Caco-2 (cell line): ENCODE data around the gene ARL14. TPM values are rescaled to one million over a fixed set of nuclear protein-coding genes. Genes with fewer than 3 reads are reported as not detected.
"Not testable (repeated sequence)": the region's sequence is repeated elsewhere in the genome, so short reads cannot be mapped to it uniquely, and the experiment has no call there.

Experiments
- BruUV-seq: library from RNA; stranded (reverse); fragments of 400-500 nt; replicated peaks from 2 replicates; lab custom pipeline; 2021; lab: Mats Ljungman, UMichigan
- CTCF ChIA-PET: fragments of 300-600 bp; sonication (Branson Sonifier 250); formaldehyde crosslinking; loops from one replicate; lab custom pipeline; 2022; ENCODE audit warnings: antibody characterized with exemption; lab: Charles Lee
- POLR2A ChIA-PET: fragments of 300-600 bp; sonication (Branson Sonifier 250); formaldehyde crosslinking; loops from one replicate; lab custom pipeline; 2022; ENCODE audit warnings: antibody characterized with exemption; lab: Charles Lee
- DNase-seq, 2 experiments: peaks; one replicate each; pipeline versions ENCODE4 v3.0.0 to v3.0.0-alpha.2; 2020 to 2022
- H3K27me3 ChIP-seq: replicated peaks from 2 replicates; pipeline ENCODE4 v1.6.0; 2011; ENCODE audit warnings: low read length; ENCODE audit not compliant: control insufficient read depth, insufficient read depth
- H3K36me3 ChIP-seq: 2 replicates; pipeline ENCODE4 v1.5.1; 2011; ENCODE audit warnings: low read length; ENCODE audit not compliant: control insufficient read depth, insufficient read depth
- H3K4me1 ChIP-seq: fragments of 250-450 bp; sonication (Bioruptor Pico); 2 replicates; pipeline ENCODE4 v1.5.1; 2020; ENCODE audit warnings: mild to moderate bottlenecking
- H3K4me3 ChIP-seq: 2 replicates; pipeline ENCODE4 v1.5.1; 2011; ENCODE audit warnings: low read depth, mild to moderate bottlenecking, control low read depth, low read length
- H3K9me3 ChIP-seq: fragments of 250-450 bp; sonication (Bioruptor Pico); 2 replicates; pipeline ENCODE4 v1.5.1; 2020; ENCODE audit warnings: mild to moderate bottlenecking, moderate library complexity
- H3K27ac Mint-ChIP-seq: one replicate; pipeline ENCODE4 v1.8.0; 2022; ENCODE audit warnings: mixed read lengths; ENCODE audit not compliant: unreplicated experiment
- H3K27me3 Mint-ChIP-seq: one replicate; pipeline ENCODE4 v1.8.0; 2022; ENCODE audit warnings: mixed read lengths; ENCODE audit not compliant: insufficient read depth, unreplicated experiment
- H3K36me3 Mint-ChIP-seq: one replicate; pipeline ENCODE4 v1.8.0; 2022; ENCODE audit warnings: mild to moderate bottlenecking, mixed read lengths; ENCODE audit not compliant: insufficient read depth, unreplicated experiment
- H3K4me1 Mint-ChIP-seq: one replicate; pipeline ENCODE4 v1.8.0; 2022; ENCODE audit warnings: low read depth, mixed read lengths; ENCODE audit not compliant: unreplicated experiment
- H3K4me3 Mint-ChIP-seq: one replicate; pipeline ENCODE4 v1.8.0; 2022; ENCODE audit warnings: mild to moderate bottlenecking, moderate library complexity, mixed read lengths; ENCODE audit not compliant: unreplicated experiment
- H3K9me3 Mint-ChIP-seq: one replicate; pipeline ENCODE4 v1.8.0; 2022; ENCODE audit warnings: mixed read lengths; ENCODE audit not compliant: unreplicated experiment
- CTCF ChIP-seq, 2 experiments: fragments of 200-600 bp in 1 of 2; IDR thresholded peaks; 1 replicate in 1 of 2; 2 replicates in 1 of 2; pipeline versions ENCODE4 v1.5.1 to v1.8.0; 2011 to 2022; ENCODE audit warnings: antibody characterized with exemption in 1 of 2, control low read depth in 1 of 2, inconsistent platforms in 1 of 2, low read depth in 1 of 2, low read length in 1 of 2, mild to moderate bottlenecking in 1 of 2, moderate library complexity in 1 of 2; ENCODE audit not compliant: insufficient read depth in 1 of 2, severe bottlenecking in 1 of 2, unreplicated experiment in 1 of 2
- intact Hi-C: fragments of 100-400 bp; cut with micrococcal nuclease; formaldehyde crosslinking; loops from one replicate; pipeline ENCODE4 v1.10.0; 2022; ENCODE audit not compliant: unreplicated experiment
- total RNA-seq: library from RNA; stranded (reverse); gene quantifications from 2 replicates; pipeline ENCODE4 v1.2.3, GENCODE V29; 2022

Gene ARL14
- total RNA-seq, 1 experiment from 2014 or later: 0.84 TPM

- no peak overlapping the region for H3K4me3 ChIP-seq
- H3K4me3 Mint-ChIP-seq: no peak overlapping the region
- CTCF ChIA-PET: no interaction called here
- POLR2A ChIA-PET: no interaction called here
- no peaks in the 10 kb centered on the region for H3K36me3 Mint-ChIP-seq
- H3K9me3 Mint-ChIP-seq: no peaks in the 10 kb centered on the region
- BruUV-seq: no TSS peak
- H3K27me3 Mint-ChIP-seq: peaks cover 12% of the 10 kb centered on the region
- intact Hi-C loops: no loop called here
- no peaks in the 10 kb centered on the region for H3K4me1 Mint-ChIP-seq
- DNase-seq: no peak
- no peaks in the 10 kb centered on the region for H3K27me3 ChIP-seq
- no peak for TF ChIP-seq CTCF (IDR thresholded peaks at IDR 0.05; ENCODE audit: insufficient read depth in 1 of 2, low read depth in 1 of 2, low read length in 1 of 2, severe bottlenecking in 1 of 2, unreplicated experiment in 1 of 2)
- no peaks in the 10 kb centered on the region for H3K36me3 ChIP-seq
- no peaks in the 10 kb centered on the region for H3K9me3 ChIP-seq
- H3K4me1 ChIP-seq: no peaks in the 10 kb centered on the region
- H3K27ac Mint-ChIP-seq: no peak overlapping the region
These were observed 32.7 kb downstream of the ARL14 start for GRCh38 chr3:160709477-160710182.

- H3K9me3 Mint-ChIP-seq, H3K4me3 Mint-ChIP-seq, H3K36me3 ChIP-seq, H3K27me3 Mint-ChIP-seq, H3K36me3 Mint-ChIP-seq, DNase-seq, CTCF ChIA-PET, intact Hi-C loops, H3K4me1 Mint-ChIP-seq, H3K27ac Mint-ChIP-seq, H3K4me1 ChIP-seq, BruUV-seq, H3K27me3 ChIP-seq, POLR2A ChIA-PET, H3K9me3 ChIP-seq, H3K4me3 ChIP-seq: not testable (repeated sequence)
These were observed 36.2 kb downstream of the ARL14 start for GRCh38 chr3:160713144-160713543.

GRCh38 chr3:160719710-160720109 is 42.8 kb downstream of the ARL14 start:
- no peaks in the 10 kb centered on the region for H3K27me3 Mint-ChIP-seq
- no peaks in the 10 kb centered on the region for H3K36me3 ChIP-seq
- no peak overlapping the region for H3K4me3 ChIP-seq
- no peaks in the 10 kb centered on the region for H3K4me1 Mint-ChIP-seq
- no peaks in the 10 kb centered on the region for H3K9me3 ChIP-seq
- intact Hi-C loops: loop anchor here (1.0 kb wide), 1 partner anchor 142 kb away; no protein-coding TSS in a partner anchor
- ChIA-PET POLR2A (no interaction called here), CTCF (no interaction called here)
- DNase-seq: no peak
- BruUV-seq: no TSS peak
- H3K27ac Mint-ChIP-seq: no peak overlapping the region
- no peaks in the 10 kb centered on the region for H3K9me3 Mint-ChIP-seq
- H3K27me3 ChIP-seq: no peaks in the 10 kb centered on the region
- TF ChIP-seq CTCF (IDR thresholded peaks at IDR 0.05; ENCODE audit: insufficient read depth in 1 of 2, low read depth in 1 of 2, low read length in 1 of 2, severe bottlenecking in 1 of 2, unreplicated experiment in 1 of 2): no peak
- H3K4me3 Mint-ChIP-seq: no peak overlapping the region
- no peaks in the 10 kb centered on the region for H3K4me1 ChIP-seq
- H3K36me3 Mint-ChIP-seq: no peaks in the 10 kb centered on the region
